Activated CD4-positive, alpha-beta T cell treated with anti-CD3 and anti-CD28 coated beads, Interleukin-2, amount 50 U/mL, for 48 hours (primary cell): Measurements from ENCODE around the gene P2RY11.

Experiments
- DNase-seq, 2 experiments: peaks; one replicate each; pipeline ENCODE4 v3.0.0-alpha.2; 2020

Gene P2RY11

DNA sequence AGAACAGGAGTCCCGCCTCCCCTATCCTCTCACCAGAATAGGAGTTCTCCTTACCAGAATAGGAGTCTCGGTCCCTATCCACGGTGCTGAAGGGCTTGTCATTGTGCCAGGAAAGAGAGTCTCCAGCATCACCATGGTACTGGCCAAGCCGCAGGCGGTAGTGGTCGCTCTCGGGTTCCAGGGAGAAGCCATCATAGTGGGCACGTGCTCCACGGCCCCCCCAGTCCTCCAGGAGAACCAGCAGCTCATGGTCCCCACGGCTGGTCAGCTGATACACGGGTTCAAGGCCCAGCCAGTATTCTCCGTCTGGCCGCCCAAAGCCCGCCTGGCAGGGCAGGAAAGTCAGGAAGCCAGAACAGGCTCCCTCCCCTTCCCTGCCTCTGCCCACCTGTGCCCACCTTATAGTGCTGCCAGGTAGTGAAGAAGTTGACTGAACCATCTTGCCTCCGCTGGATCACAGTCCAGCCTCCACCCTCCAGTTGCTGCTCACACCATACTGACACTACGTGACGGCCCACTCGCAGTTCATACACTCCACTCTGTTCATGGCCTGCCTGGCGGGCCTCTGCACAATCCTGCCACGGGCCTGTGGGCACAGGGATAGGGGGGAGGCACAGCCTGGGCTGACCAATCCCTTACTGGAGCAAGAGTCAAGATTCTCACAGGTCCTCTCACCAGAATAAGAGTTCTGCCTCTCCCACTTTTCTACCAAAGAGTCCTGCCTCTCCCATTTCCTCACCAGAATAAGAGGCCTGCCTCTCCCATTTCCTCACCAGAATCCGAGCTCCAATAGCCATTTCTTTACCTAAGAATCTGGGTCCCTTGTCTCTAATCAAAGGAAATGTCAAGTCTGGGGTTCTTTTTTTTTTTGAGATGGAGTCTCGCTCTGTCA lies 18.0 kb upstream of the P2RY11 start:
- DNase-seq: no peak

DNA sequence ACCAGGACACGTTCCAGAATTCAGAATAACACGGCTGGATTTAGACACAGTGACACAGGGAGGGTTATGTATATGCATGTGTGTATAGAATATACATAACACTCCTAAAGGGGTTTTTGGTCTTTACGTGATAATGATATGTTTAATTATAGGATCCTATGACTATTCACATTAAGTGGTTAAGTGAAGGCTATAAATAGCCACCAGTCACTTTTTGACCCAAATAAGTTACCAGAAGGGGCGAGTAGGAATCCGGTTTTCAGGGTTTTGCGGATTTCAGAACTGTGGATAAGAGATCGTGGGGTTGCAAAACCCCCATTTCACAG lies 15.9 kb upstream of the P2RY11 start:
- no peak for DNase-seq

GRCh38 chr19:10095948-10096614 lies 15.4 kb upstream of the P2RY11 start:
- DNase-seq: peak; percentile 83 to 85

DNA sequence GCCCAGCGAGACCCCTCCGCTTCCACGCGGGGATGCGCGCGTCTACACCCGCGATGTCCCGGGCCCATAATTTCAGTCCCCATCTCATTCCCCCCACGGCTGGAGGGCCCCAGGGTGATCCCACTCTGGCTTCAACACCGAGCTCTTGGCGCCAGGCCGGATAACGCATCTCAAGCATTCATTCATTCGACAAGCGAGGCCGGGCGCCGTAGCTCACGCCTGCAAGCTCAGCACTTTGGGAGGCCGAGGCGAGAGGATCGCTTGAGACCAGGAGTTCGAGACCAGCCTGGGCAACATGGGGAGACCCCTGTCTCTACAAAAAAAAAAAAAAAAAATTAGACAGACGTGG lies 14.9 kb upstream of the P2RY11 start:
- DNase-seq: no peak

GRCh38 chr19:10100163-10100785 lies 11.2 kb upstream of the P2RY11 start:
- DNase-seq: no peak

- no peak for DNase-seq
Measured at GRCh38 chr19:10102787-10103236, 8.7 kb upstream of the P2RY11 start.

- no peak for DNase-seq
Measured at GRCh38 chr19:10104130-10104513, 7.4 kb upstream of the P2RY11 start.

- peak; percentile 77 to 84 for DNase-seq
Measured at GRCh38 chr19:10104665-10105508, 6.6 kb upstream of the P2RY11 start.

- DNase-seq: peak; percentile 82 to 89
Measured at GRCh38 chr19:10105509-10106099, 5.9 kb upstream of the P2RY11 start.

GRCh38 chr19:10106100-10106936 lies 5.2 kb upstream of the P2RY11 start, which contains the start of gene PPAN:
TSS of gene PPAN (plus strand) at chr19:10106362. CDS start at chr19:10106395, 33 bp downstream.
- peak; percentile 97 to 98 for DNase-seq

DNA sequence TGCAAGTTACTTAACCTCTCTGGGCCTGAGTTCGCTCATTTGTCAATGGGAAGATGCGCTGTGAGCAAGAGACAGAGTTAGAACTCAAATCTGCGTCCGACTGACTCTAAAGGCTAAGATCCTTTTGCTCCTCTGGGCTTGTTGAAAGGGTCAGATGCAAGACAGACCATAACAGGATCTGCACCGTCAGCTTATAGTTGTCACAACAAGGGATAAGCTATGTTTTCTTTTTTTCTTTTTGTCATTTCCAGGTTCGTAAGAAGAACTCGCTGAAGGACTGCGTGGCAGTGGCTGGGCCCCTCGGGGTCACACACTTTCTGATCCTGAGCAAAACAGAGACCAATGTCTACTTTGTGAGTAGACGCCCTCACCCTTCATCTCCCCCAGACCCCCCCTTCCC lies 4.2 kb upstream of the P2RY11 start:
- DNase-seq: no peak

GRCh38 chr19:10107817-10108367 lies 3.6 kb upstream of the P2RY11 start:
- DNase-seq: no peak

GRCh38 chr19:10109528-10109927 lies 2.0 kb upstream of the P2RY11 start:
- DNase-seq: no peak

DNA sequence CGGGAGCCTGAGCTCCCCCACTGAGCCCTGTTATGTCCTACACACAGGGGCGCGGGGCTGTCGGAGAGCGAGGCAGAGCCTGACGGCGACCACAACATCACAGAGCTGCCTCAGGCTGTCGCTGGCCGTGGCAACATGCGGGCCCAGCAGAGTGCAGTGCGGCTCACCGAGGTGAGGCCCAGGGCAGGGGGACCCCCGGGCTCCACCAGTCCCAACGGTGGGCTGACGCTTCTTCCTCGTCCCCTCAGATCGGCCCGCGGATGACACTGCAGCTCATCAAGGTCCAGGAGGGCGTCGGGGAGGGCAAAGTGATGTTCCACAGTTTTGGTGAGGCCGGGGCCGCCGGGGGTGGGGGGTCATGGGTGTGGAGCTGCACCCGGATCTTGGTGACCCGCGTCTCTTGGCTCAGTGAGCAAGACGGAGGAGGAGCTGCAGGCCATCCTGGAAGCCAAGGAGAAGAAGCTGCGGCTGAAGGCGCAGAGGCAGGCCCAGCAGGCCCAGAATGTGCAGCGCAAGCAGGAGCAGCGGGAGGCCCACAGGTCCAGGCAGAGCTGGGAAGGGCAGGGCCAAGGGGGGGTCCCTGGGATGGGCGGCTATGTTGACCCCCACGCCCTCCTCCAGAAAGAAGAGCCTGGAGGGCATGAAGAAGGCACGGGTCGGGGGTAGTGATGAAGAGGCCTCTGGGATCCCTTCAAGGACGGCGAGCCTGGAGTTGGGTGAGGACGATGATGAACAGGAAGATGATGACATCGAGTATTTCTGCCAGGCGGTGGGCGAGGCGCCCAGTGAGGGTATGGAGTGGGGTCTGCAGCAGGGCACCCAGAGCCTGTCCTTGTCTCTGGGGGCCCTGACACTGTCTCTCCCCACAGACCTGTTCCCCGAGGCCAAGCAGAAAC lies 1.2 kb upstream of the P2RY11 start:
- DNase-seq: no peak

GRCh38 chr19:10110972-10111317 lies 548 bp upstream of the P2RY11 start:
- DNase-seq: no peak

- DNase-seq: peak; percentile 79 to 85
Measured at GRCh38 chr19:10112037-10112761, 706 bp downstream of the P2RY11 start.

DNA sequence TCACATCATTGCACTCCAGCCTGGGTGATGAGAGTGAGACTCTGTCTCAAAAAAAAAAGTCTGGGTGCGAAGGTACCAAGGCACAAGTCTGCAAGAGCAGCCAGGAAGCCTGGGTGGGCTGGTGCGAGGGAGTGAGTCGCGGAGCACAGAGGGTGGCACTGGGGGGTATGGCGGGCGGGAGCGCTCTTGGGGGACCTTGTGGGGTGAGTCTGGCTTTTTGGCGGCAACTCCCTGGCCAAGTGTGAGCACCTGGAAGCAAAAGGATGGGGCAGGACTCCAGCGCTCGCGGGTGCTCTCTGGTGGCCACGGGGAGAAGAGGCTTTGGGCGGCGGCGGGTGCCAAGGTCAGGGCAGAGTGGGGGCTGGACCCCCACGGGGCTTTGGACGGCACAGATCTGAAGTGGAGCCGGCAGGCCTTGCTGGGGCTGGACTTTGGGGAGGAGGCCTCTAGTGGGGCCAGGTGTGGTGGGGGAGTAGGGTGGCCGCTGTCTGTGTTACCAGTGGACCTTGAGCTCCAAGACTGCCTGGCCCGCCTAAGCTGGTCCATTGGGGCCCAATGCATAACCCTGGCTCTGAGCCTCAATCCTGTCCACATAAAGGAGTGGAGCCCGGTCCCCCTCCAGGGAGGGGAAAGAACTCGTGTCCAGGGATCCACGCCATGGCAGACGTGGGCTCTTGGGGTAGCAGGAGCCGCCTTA lies 1.6 kb downstream of the P2RY11 start:
- peak; percentile 80 to 85 for DNase-seq

GRCh38 chr19:10113592-10113963 lies 2.1 kb downstream of the P2RY11 start:
- DNase-seq: peak in 1 of 2 experiments; percentile 47
